ENCODE results near the gene BMI1. TPM values are rescaled to one million over a fixed set of nuclear protein-coding genes. Genes with fewer than 3 reads are reported as not detected.

Gene BMI1
- total RNA-seq: 42.7 and 56.5 TPM in 2 replicates

DNA sequence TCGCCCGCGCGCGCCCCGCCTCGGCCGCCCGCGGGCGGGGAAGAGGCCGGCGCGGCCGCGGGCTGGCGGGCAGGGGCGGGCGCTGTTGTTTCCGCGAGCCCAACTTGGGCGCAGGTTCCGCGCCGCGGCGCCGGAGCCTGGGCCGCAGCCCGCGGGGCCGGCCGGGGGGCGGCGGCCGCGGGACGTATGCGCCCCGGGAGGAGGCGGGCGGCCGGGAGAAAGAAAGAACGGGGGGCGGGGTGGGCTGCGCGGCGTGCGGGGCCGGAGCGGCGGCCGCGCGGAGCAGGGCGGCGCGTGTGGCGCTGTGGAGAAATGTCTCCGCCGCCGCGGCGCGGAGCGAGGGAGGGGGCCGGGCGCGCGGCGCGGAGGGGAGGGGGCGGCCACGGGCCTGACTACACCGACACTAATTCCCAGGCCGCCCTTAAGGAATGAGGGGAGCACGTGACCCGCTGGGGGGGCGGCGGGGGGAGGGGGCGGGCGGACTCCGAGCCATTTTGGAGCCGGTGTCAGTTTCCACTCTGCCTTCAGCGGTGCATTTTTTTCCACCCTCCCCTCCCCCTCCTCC lies at the start of gene BMI1:
TSS of gene BMI1 (plus strand) at position 509 of the 565 bp plus-strand sequence. CDS start 5,351 bp downstream, outside the sequence.

DNA sequence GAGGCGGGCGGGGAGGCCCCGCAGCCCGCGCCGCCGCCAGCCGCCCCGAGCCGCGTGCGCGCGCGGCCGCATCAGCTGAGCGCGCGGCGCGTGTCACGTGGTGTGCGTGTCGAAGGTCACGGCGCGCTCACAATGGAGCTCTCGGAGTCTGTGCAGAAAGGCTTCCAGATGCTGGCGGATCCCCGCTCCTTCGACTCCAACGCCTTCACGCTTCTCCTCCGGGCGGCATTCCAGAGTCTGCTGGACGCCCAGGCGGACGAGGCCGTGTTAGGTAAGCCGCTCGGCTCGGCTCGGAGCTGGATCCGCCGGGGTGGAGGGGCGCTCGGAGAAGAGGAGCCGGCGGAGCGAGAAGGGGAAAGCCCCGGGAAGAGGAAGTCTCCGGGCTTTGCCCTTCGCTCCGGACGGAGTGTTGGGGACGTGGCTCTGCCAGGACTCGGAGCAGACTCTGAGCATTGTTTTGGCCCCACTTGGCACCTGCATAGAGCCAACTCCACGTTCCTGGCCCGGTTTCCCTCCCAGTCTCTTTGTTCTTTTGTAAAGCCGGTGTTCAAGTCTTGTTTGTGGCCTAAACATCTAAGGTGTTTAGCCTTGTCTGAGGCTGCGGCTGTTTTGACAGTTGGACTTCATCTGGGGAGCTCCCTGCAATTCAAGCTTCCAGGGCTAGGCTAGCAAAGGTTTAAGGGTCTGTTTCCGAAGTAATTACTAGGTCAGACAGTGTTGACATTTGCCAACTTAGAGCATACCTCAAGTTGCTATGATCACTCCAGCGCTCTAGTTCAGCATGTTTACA lies 4.4 kb upstream of the BMI1 start, which contains the start of gene COMMD3:
TSS of gene COMMD3 (plus strand) at position 103 of the 790 bp plus-strand sequence. CDS start at position 133, 30 bp downstream.

DNA sequence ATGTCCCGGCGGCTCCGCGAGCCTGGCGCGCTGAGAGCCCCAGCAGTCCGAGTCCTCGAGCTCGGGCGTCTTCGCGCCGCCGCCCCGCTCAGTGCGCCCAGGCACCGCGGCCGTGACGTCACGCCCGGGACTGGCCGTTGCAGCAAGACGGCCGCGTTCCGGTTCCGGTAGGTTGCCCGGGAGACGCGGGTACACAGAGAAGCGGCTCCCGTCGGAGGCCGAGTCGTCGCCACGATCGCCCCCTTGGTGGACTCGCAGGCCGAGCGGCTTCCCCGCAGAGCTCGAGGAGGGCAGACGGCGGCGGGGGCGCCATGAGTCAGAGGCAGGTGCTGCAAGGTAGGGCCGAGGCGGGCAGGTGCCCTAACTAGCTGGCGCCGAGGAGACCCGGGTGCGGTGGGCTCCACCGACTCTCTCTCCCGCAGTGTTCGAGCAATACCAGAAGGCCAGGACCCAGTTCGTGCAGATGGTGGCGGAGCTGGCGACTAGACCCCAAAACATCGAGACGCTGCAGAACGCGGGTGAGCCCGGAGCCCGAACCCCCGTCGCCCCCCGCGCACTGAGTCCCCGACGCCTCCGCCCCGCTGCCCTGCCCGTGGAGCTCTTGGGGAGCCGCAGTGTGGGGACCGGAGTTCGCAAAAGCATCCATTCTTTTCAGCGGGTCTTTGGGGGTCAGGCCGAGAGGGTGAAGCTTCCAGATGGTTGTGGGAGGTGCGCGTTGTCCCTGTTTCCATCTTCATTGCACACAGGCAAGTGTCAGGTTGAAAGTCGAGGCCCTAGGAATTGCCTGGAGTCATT lies 24.6 kb downstream of the BMI1 start, which contains the start of gene SPAG6:
TSS of gene SPAG6 (plus strand) at position 196 of the 795 bp plus-strand sequence. CDS start at position 312, 116 bp downstream.

Small RNAs within 50 kb of the gene (small RNA-seq; reads per million reads assigned to genes)
- not detected for gene AL158211.3

Other genes with a start within 250 kb of the BMI1 start
- not detected in 2 replicates for gene EBLN1, start 103.1 kb upstream of the BMI1 start, total RNA-seq
- 34.2 and 36.5 TPM in 2 replicates for gene COMMD3, start 4.7 kb upstream of the BMI1 start, total RNA-seq
- gene SPAG6, start 24.4 kb downstream of the BMI1 start, total RNA-seq: not detected in 2 replicates

Measured in placental epithelial cell (primary cell).